Endothelial cell of umbilical vein (primary cell): Measurements from ENCODE around the gene WFDC13. TPM values are rescaled to one million over a fixed set of nuclear protein-coding genes. Genes with fewer than 3 reads are reported as not detected.
"Not testable (repeated sequence)": the region's sequence is repeated elsewhere in the genome, so short reads cannot be mapped to it uniquely, and the experiment has no call there.

ENCODE experiments used
- Bru-seq: library from RNA; stranded (reverse); fragments of 400-500 nt; gene quantifications from one replicate; lab custom pipeline; 2021; lab: Mats Ljungman, UMichigan
- BruChase-seq, 2 experiments: library from RNA; stranded (reverse); fragments of 400-500 nt; gene quantifications; one replicate each; lab custom pipeline; 2021; lab: Mats Ljungman, UMichigan
- BruUV-seq: library from RNA; stranded (reverse); fragments of 400-500 nt; replicated peaks from 2 replicates; lab custom pipeline; 2021; lab: Mats Ljungman, UMichigan
- CTCF ChIA-PET: fragments of 300-600, 350-600 bp; sonication (Branson Sonifier 250); formaldehyde crosslinking; loops from one replicate; lab custom pipeline; 2021; ENCODE audit warnings: antibody characterized with exemption, inconsistent platforms; lab: Charles Lee
- POLR2A ChIA-PET: fragments of 300-600, 350-600 bp; sonication (Branson Sonifier 250); formaldehyde crosslinking; loops from one replicate; lab custom pipeline; 2021; ENCODE audit warnings: antibody characterized with exemption, inconsistent platforms; lab: Charles Lee
- DNase-seq: peaks from one replicate; pipeline ENCODE4 v3.0.0-alpha.2; 2011; ENCODE audit warnings: low read depth, low spot score
- FAIRE-seq: peaks from 2 replicates; lab custom pipeline; 2011; peaks lifted over from hg19 to GRCh38; lab: Jason Lieb, UNC
- H2AFZ ChIP-seq: 2 replicates; pipeline ENCODE4 v1.6.0; 2012; ENCODE audit warnings: low read depth, low read length, control low read depth, inconsistent platforms
- H3K27ac ChIP-seq: 2 replicates; pipeline ENCODE4 v1.5.1; 2011; ENCODE audit warnings: low read depth, mild to moderate bottlenecking, control low read depth, low read length, moderate library complexity; ENCODE audit not compliant: insufficient read depth
- H3K27me3 ChIP-seq, 2 experiments: 2 replicates each; pipeline versions ENCODE4 v1.6.0 to v1.6.1; 2011; ENCODE audit warnings: low read length in 2 of 2, mixed read lengths in 1 of 2; ENCODE audit not compliant: control insufficient read depth in 2 of 2, insufficient read depth in 2 of 2
- H3K36me3 ChIP-seq, 2 experiments: 2 replicates in 1 of 2; 3 replicates in 1 of 2; pipeline ENCODE4 v1.5.1; 2011; ENCODE audit warnings: low read length in 2 of 2, mild to moderate bottlenecking in 1 of 2, moderate library complexity in 1 of 2; ENCODE audit not compliant: control insufficient read depth in 2 of 2, insufficient read depth in 2 of 2; ENCODE audit errors: extremely low read depth in 1 of 2
- H3K4me1 ChIP-seq: 3 replicates; pipeline ENCODE4 v1.5.1; 2011; ENCODE audit warnings: mild to moderate bottlenecking, low read length; ENCODE audit not compliant: control insufficient read depth, insufficient read depth; ENCODE audit errors: extremely low read depth
- H3K4me2 ChIP-seq: 2 replicates; pipeline ENCODE4 v1.6.1; 2011; ENCODE audit warnings: low read length, control low read depth, mixed read lengths; ENCODE audit not compliant: insufficient read depth
- H3K4me3 ChIP-seq, 3 experiments: fragments of 200-600 bp in 1 of 3; sonication (generic), shearing (Covaris generic) in 1 of 3; replicated peaks in 1 of 3; 2 replicates each; pipeline ENCODE4 v1.5.1; 2011 to 2016; ENCODE audit warnings: control low read depth in 3 of 3, low read length in 3 of 3, mild to moderate bottlenecking in 2 of 3, inconsistent platforms in 1 of 3, low read depth in 1 of 3, moderate library complexity in 1 of 3; ENCODE audit not compliant: insufficient read depth in 1 of 3
- H3K79me2 ChIP-seq: 2 replicates; pipeline ENCODE4 v1.6.0; 2012; ENCODE audit warnings: low read length, inconsistent platforms; ENCODE audit not compliant: control insufficient read depth, insufficient read depth
- H3K9ac ChIP-seq: replicated peaks from 2 replicates; pipeline ENCODE3; 2011; ENCODE audit warnings: low read length, control low read depth; ENCODE audit not compliant: insufficient read depth; ENCODE audit errors: extremely low read depth
- H3K9me1 ChIP-seq: replicated peaks from 3 replicates; pipeline ENCODE4 v1.6.0; 2011; ENCODE audit warnings: mild to moderate bottlenecking, low read length; ENCODE audit not compliant: control insufficient read depth, insufficient read depth; ENCODE audit errors: extremely low read depth
- H3K9me3 ChIP-seq: replicated peaks from 2 replicates; pipeline ENCODE4 v1.5.1; 2012; ENCODE audit warnings: low read length, inconsistent platforms; ENCODE audit not compliant: control insufficient read depth, insufficient read depth
- H4K20me1 ChIP-seq: replicated peaks from 2 replicates; pipeline ENCODE3; 2011; ENCODE audit warnings: mild to moderate bottlenecking, low read length; ENCODE audit not compliant: control insufficient read depth, insufficient read depth; ENCODE audit errors: extremely low read depth
- EZH2 ChIP-seq: IDR thresholded peaks from 2 replicates; pipeline ENCODE4 v1.6.1; 2012; ENCODE audit warnings: borderline replicate concordance, low read depth, mild to moderate bottlenecking, moderate library complexity, low read length, inconsistent platforms; ENCODE audit not compliant: severe bottlenecking
- dilution Hi-C: fragments of 300-500 bp; cut with MboI; formaldehyde crosslinking; loops from one replicate; pipeline ENCODE4 v1.15.0; 2019; ENCODE audit warnings: low sequenced_read_pairs; ENCODE audit not compliant: extremely low pct_ligation_motif_present
- intact Hi-C: fragments of 100-400 bp; cut with micrococcal nuclease; formaldehyde crosslinking; loops from one replicate; pipeline ENCODE4 v1.10.0; 2022
- long read RNA-seq: library from polyadenylated mRNA; stranded (forward); transcript quantifications from one replicate; pipeline ENCODE4 v2.0.0, GENCODE V29; 2021
- polyA minus RNA-seq, 3 experiments: library from RNA; depleted of rRNA, polyadenylated mRNA; stranded (reverse); fragments of >200 nt; gene quantifications; 1 replicate in 1 of 3; 2 replicates in 2 of 3; pipeline ENCODE4 v1.2.3, GENCODE V29; 2011
- polyA plus RNA-seq, 4 experiments: library from polyadenylated mRNA; depleted of rRNA in 3 of 4; stranded (reverse) in 3 of 4; unstranded in 1 of 4; fragments of >200 nt; gene quantifications; 2 replicates each; pipeline versions ENCODE4 v1.2.1 to v1.2.3, GENCODE V29; 2011 to 2012; ENCODE audit warnings: missing spikeins in 1 of 4
- total RNA-seq: library from RNA; stranded (reverse); gene quantifications from 2 replicates; pipeline ENCODE4 v1.2.3, GENCODE V29; 2021

WFDC13 gene, protein sequence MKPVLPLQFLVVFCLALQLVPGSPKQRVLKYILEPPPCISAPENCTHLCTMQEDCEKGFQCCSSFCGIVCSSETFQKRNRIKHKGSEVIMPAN
- total RNA-seq (not detected in 2 replicates), polyA plus RNA-seq (not detected in 2 replicates), polyA minus RNA-seq (not detected in 2 replicates), Bru-seq, nascent RNA (not detected), BruChase-seq, experiment 1, labeled RNA remaining after a 6-hour chase (not detected), BruChase-seq, experiment 2, labeled RNA remaining after a 2-hour chase (not detected)
- polyA plus RNA-seq (2011; cell fraction: cytosol; rRNA removed) = not detected in 2 replicates
- not detected in 2 replicates for polyA plus RNA-seq (2011; cell fraction: nucleus; rRNA removed)
- polyA plus RNA-seq (2012) = not detected in 2 replicates
- not detected for polyA minus RNA-seq (2011; cell fraction: cytosol; rRNA and poly(A)+ RNA removed)
- not detected in 2 replicates for polyA minus RNA-seq (2011; cell fraction: nucleus; rRNA and poly(A)+ RNA removed)
- long read RNA-seq = 0 reads

GRCh38 chr20:45701873-45702272 lies at the start of gene WFDC13:
Gene WFDC13 (plus strand): TSS chr20:45702038. CDS start chr20:45702124, 86 bp downstream.
- no peak within 1 kb of the TSS for H3K27ac ChIP-seq
- no peaks in the 10 kb centered on the region for H3K4me1 ChIP-seq
- intact Hi-C loops = no loop called here
- H3K79me2 ChIP-seq = no peaks in the 10 kb centered on the region
- H2AFZ ChIP-seq = no peak within 1 kb of the TSS
- no peak within 1 kb of the TSS for H3K4me3 ChIP-seq
- CTCF ChIA-PET = no interaction called here
- H3K4me2 ChIP-seq = no peak within 1 kb of the TSS
- H3K9me1 ChIP-seq = no peaks in the 10 kb centered on the region
- BruUV-seq = no TSS peak
- no peaks in the 10 kb centered on the region for H3K9me3 ChIP-seq
- H3K36me3 ChIP-seq = no peaks in the 10 kb centered on the region
- H3K9ac ChIP-seq = no peak within 1 kb of the TSS
- POLR2A ChIA-PET = no interaction called here
- dilution Hi-C loops = no loop called here
- H4K20me1 ChIP-seq = no peaks in the 10 kb centered on the region
- FAIRE-seq (no peak), DNase-seq (no peak)
- no peaks in the 10 kb centered on the region for H3K27me3 ChIP-seq
- no peak for TF ChIP-seq EZH2

DNA sequence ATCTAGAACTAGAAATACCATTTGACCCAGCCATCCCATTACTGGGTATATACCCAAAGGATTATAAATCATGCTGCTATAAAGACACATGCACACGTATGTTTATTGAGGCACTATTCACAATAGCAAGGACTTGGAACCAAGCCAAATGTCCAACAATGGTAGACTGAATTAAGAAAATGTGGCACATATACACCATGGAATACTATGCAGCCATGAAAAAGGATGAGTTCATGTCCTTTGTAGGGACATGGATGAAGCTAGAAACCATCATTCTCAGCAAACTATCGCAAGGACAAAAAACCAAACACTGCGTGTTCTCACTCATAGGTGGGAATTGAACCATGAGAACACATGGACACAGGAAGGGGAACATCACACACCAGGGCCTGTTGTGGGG lies 44.8 kb upstream of the WFDC13 start:
- H4K20me1 ChIP-seq, H3K27ac ChIP-seq, H3K9me1 ChIP-seq, H3K27me3 ChIP-seq, H3K9me3 ChIP-seq, H3K4me2 ChIP-seq, H2AFZ ChIP-seq, BruUV-seq, CTCF ChIA-PET, intact Hi-C loops, H3K4me1 ChIP-seq, dilution Hi-C loops, H3K79me2 ChIP-seq, FAIRE-seq, H3K36me3 ChIP-seq, H3K9ac ChIP-seq, H3K4me3 ChIP-seq, POLR2A ChIA-PET, DNase-seq: not testable (repeated sequence)
